Karpas-422 (cell line): ENCODE results near the gene SMYD3. TPM values are rescaled to one million over a fixed set of nuclear protein-coding genes. Genes with fewer than 3 reads are reported as not detected.
A peak's percentile ranks its signal among the peaks of the same experiment; 100 is the strongest.

ENCODE experiments used
- DNase-seq: peaks from one replicate; pipeline ENCODE4 v3.0.0-alpha.2; 2015
- H2AFZ ChIP-seq: fragments of 200-600 bp; sonication (generic); 2 replicates; pipeline ENCODE4 v1.6.1; 2014; ENCODE audit warnings: antibody characterized with exemption, low read length, mixed read lengths
- H3K27ac ChIP-seq: fragments of 200-600 bp; sonication (generic); 2 replicates; pipeline ENCODE4 v1.5.1; 2014; ENCODE audit warnings: mild to moderate bottlenecking, low read length, moderate library complexity
- H3K27me3 ChIP-seq: fragments of 200-600 bp; sonication (generic); 2 replicates; pipeline ENCODE4 v1.6.1; 2014; ENCODE audit warnings: low read length, mixed read lengths
- H3K36me3 ChIP-seq: fragments of 200-600 bp; sonication (generic); 2 replicates; pipeline ENCODE4 v1.6.1; 2014; ENCODE audit warnings: low read length, mixed read lengths; ENCODE audit not compliant: insufficient read depth
- H3K4me1 ChIP-seq: fragments of 200-600 bp; sonication (generic); 2 replicates; pipeline ENCODE4 v1.6.1; 2014; ENCODE audit warnings: mild to moderate bottlenecking, low read length, mixed read lengths
- H3K4me2 ChIP-seq: fragments of 200-600 bp; sonication (generic); 2 replicates; pipeline ENCODE4 v1.6.1; 2014; ENCODE audit warnings: low read length, low read depth, mild to moderate bottlenecking; ENCODE audit not compliant: poor library complexity, severe bottlenecking
- H3K4me3 ChIP-seq: fragments of 200-600 bp; sonication (generic); 2 replicates; pipeline ENCODE4 v1.5.1; 2014; ENCODE audit warnings: mild to moderate bottlenecking, antibody characterized with exemption, low read length, mixed read lengths
- H3K79me2 ChIP-seq: fragments of 200-600 bp; sonication (generic); 2 replicates; pipeline ENCODE4 v1.6.1; 2014; ENCODE audit warnings: mild to moderate bottlenecking, low read length, mixed read lengths
- H3K9ac ChIP-seq: fragments of 200-600 bp; sonication (generic); 2 replicates; pipeline ENCODE4 v1.6.0; 2014; ENCODE audit warnings: low read length
- H3K9me2 ChIP-seq: fragments of 200-600 bp; sonication (generic), shearing (Covaris generic); replicated peaks from 2 replicates; pipeline ENCODE4 v1.6.0; 2014; ENCODE audit warnings: mild to moderate bottlenecking, low read length, moderate library complexity; ENCODE audit not compliant: insufficient read depth
- H3K9me3 ChIP-seq: fragments of 300-700, 200-600 bp; sonication (generic); 2 replicates; pipeline ENCODE4 v1.6.1; 2014; ENCODE audit warnings: low read length, mixed read lengths
- H4K20me1 ChIP-seq: fragments of 200-600 bp; sonication (generic); 2 replicates; pipeline ENCODE4 v1.6.1; 2014; ENCODE audit warnings: mild to moderate bottlenecking, antibody characterized with exemption, low read length, low read depth; ENCODE audit not compliant: insufficient read depth
- total RNA-seq: library from RNA; depleted of rRNA; stranded (reverse); fragments of >200 nt; shearing (Covaris generic); gene quantifications from 2 replicates; pipeline ENCODE4 v1.2.3, GENCODE V29; 2014; ENCODE audit warnings: low replicate concordance

Gene SMYD3
- total RNA-seq, 1 experiment from 2014 or later: 67.1 TPM

DNA sequence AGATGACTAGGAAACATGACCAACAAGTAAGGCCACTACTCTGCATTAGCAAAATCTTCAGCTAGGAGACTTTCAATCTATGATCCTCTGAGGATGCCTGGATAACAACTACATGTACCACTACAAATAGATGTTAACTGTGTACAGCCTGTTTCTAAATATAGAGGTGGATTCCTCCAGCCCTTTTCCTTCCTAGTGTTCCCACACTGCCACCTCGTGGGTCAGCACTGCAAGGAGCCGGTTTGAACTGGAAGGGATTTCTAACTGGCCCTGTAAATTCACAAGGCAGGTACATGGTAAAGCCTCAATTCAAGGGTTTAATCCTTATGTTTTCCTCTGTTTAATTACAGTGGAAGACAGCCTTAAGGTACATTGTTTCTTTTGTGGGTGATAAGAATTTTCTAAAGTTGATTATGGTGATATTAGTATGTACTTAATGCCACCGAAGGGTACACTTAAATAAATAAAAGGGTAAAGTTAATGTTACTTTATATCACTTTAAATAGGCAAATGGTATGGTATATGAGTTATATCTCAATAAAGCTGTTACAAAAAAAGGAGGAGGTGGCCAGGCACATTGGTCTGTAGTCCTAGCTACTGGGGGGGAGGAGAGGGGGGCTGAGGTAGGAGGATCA lies 14.4 kb downstream of the SMYD3 start:
- DNase-seq: peak; percentile 60

DNA sequence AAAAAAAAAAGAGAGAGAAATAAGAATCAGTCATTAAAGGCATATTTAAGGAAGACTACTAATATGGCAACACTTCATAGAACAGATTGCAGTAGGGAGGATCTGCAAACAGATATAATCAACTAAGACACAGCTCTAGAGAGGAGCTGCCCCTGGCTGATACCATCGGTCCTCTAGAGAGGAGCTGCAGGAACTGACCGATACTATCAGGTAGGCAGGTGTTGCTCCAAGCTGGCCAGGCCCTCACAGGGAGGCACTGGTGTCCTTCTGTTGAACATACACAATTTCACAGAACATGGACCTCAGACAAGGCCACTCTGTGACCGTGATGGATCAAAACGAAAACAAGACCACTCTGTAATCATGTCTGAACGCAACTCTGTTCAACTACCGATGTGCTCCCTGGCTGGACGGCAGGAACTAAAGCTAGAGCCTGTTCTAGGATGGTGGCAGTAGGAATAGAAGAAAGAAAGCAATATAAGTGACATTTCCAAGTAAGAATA lies 15.5 kb downstream of the SMYD3 start:
- peaks cover 81% of the 10 kb centered on the region for H3K79me2 ChIP-seq
- no peak overlapping the region for H3K9ac ChIP-seq
- H2AFZ ChIP-seq: no peak overlapping the region
- no peaks in the 10 kb centered on the region for H3K9me3 ChIP-seq
- no peaks in the 10 kb centered on the region for H3K36me3 ChIP-seq
- no peak for DNase-seq
- no peak overlapping the region for H3K27ac ChIP-seq
- H3K4me2 ChIP-seq: no peak overlapping the region
- H4K20me1 ChIP-seq: peaks cover 16% of the 10 kb centered on the region
- no peaks in the 10 kb centered on the region for H3K4me1 ChIP-seq
- no peaks in the 10 kb centered on the region for H3K9me2 ChIP-seq
- no peak overlapping the region for H3K4me3 ChIP-seq
- no peaks in the 10 kb centered on the region for H3K27me3 ChIP-seq

More for the DNA sequence above, 14.4 kb downstream of the SMYD3 start:
- no peaks in the 10 kb centered on the region for H3K36me3 ChIP-seq
- H4K20me1 ChIP-seq: peaks cover 11% of the 10 kb centered on the region; the same call in 1 of the 2 replicates
- H3K4me1 ChIP-seq: peaks cover 8% of the 10 kb centered on the region
- H3K9ac ChIP-seq: no peak overlapping the region
- no peaks in the 10 kb centered on the region for H3K9me2 ChIP-seq
- no peaks in the 10 kb centered on the region for H3K9me3 ChIP-seq
- H3K4me2 ChIP-seq: no peak overlapping the region
- no peak overlapping the region for H2AFZ ChIP-seq
- H3K4me3 ChIP-seq: no peak overlapping the region
- H3K79me2 ChIP-seq: peaks cover 84% of the 10 kb centered on the region
- H3K27me3 ChIP-seq: no peaks in the 10 kb centered on the region
- H3K27ac ChIP-seq: no peak overlapping the region

DNA sequence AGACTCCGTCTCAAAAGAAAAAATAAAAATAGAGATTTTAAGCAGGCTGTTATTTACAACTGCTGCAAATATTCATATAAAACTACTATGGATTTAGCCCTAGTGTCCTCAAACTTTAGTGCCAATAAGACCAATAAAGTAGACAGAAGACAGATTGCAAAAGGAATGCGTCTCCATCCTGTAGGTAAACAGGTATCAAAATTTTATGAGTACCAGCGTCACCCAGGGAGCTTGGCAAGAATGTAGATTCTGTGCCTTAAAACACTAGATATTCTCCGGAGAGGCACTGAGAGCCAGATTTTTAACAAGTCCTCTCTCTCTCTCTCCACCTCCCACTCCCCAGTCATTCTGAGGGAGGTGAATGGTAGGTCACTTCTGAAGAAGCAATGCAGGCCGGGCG lies 18.4 kb downstream of the SMYD3 start:
- no peak for DNase-seq
- H3K9me3 ChIP-seq: no peaks in the 10 kb centered on the region
- no peak overlapping the region for H3K27ac ChIP-seq
- peaks cover 25% of the 10 kb centered on the region for H4K20me1 ChIP-seq
- no peaks in the 10 kb centered on the region for H3K36me3 ChIP-seq
- no peaks in the 10 kb centered on the region for H3K27me3 ChIP-seq
- H2AFZ ChIP-seq: no peak overlapping the region
- H3K79me2 ChIP-seq: peaks cover 69% of the 10 kb centered on the region
- no peaks in the 10 kb centered on the region for H3K9me2 ChIP-seq
- H3K4me3 ChIP-seq: no peak overlapping the region
- H3K4me1 ChIP-seq: peaks cover 2% of the 10 kb centered on the region
- no peak overlapping the region for H3K9ac ChIP-seq
- H3K4me2 ChIP-seq: no peak overlapping the region

GRCh38 chr1:246483569-246483933 lies 23.5 kb downstream of the SMYD3 start:
- no peak overlapping the region for H2AFZ ChIP-seq
- peak overlapping the region; percentile 45 for H3K4me2 ChIP-seq

GRCh38 chr1:246482805-246483568 lies 24.1 kb downstream of the SMYD3 start:
- H3K4me3 ChIP-seq: no peak overlapping the region; the same call in 1 of the 2 replicates
- peaks cover 3% of the 10 kb centered on the region; the same call in 1 of the 2 replicates for H3K36me3 ChIP-seq
- H3K9me3 ChIP-seq: no peaks in the 10 kb centered on the region
- H2AFZ ChIP-seq: no peak overlapping the region
- peaks cover 28% of the 10 kb centered on the region for H3K4me1 ChIP-seq
- H4K20me1 ChIP-seq: peaks cover 48% of the 10 kb centered on the region
- no peaks in the 10 kb centered on the region for H3K27me3 ChIP-seq
- H3K27ac ChIP-seq: no peak overlapping the region
- no peak overlapping the region for H3K9ac ChIP-seq
- DNase-seq: peak; percentile 44
- peak overlapping the region; percentile 45 for H3K4me2 ChIP-seq
- peaks cover 54% of the 10 kb centered on the region for H3K79me2 ChIP-seq
- no peaks in the 10 kb centered on the region for H3K9me2 ChIP-seq

More at GRCh38 chr1:246483569-246483933, 23.5 kb downstream of the SMYD3 start:
- Histone ChIP-seq H3K27me3 (no peaks in the 10 kb centered on the region), H3K79me2 (peaks cover 58% of the 10 kb centered on the region), H3K4me1 (peaks cover 28% of the 10 kb centered on the region), H4K20me1 (peaks cover 47% of the 10 kb centered on the region), H3K9me3 (no peaks in the 10 kb centered on the region), H3K36me3 (peaks cover 3% of the 10 kb centered on the region; the same call in 1 of the 2 replicates), H3K9ac (no peak overlapping the region), H3K4me3 (no peak overlapping the region), H3K9me2 (no peaks in the 10 kb centered on the region), H3K27ac (no peak overlapping the region)
- no peak for DNase-seq

GRCh38 chr1:246479061-246479460 lies 28.0 kb downstream of the SMYD3 start:
- Histone ChIP-seq H3K4me1 (peaks cover 35% of the 10 kb centered on the region), H2AFZ (no peak overlapping the region), H3K36me3 (peaks cover 3% of the 10 kb centered on the region; the same call in 1 of the 2 replicates), H3K9ac (no peak overlapping the region), H3K27me3 (no peaks in the 10 kb centered on the region), H3K4me3 (no peak overlapping the region), H3K79me2 (peaks cover 50% of the 10 kb centered on the region), H3K27ac (no peak overlapping the region), H3K4me2 (no peak overlapping the region), H4K20me1 (peaks cover 61% of the 10 kb centered on the region), H3K9me3 (no peaks in the 10 kb centered on the region), H3K9me2 (no peaks in the 10 kb centered on the region)
- DNase-seq: peak; percentile 44

- no peak overlapping the region for H3K9ac ChIP-seq
- H3K9me2 ChIP-seq: no peaks in the 10 kb centered on the region
- no peak overlapping the region for H2AFZ ChIP-seq
- peaks cover 37% of the 10 kb centered on the region for H3K4me1 ChIP-seq
- H3K9me3 ChIP-seq: no peaks in the 10 kb centered on the region
- H4K20me1 ChIP-seq: peaks cover 60% of the 10 kb centered on the region
- H3K4me3 ChIP-seq: no peak overlapping the region
- H3K79me2 ChIP-seq: peaks cover 46% of the 10 kb centered on the region
- no peak for DNase-seq
- H3K27me3 ChIP-seq: no peaks in the 10 kb centered on the region
- H3K27ac ChIP-seq: no peak overlapping the region
- H3K36me3 ChIP-seq: peaks cover 3% of the 10 kb centered on the region; the same call in 1 of the 2 replicates
- no peak overlapping the region for H3K4me2 ChIP-seq
Observed at GRCh38 chr1:246477634-246478033, 29.4 kb downstream of the SMYD3 start.

DNA sequence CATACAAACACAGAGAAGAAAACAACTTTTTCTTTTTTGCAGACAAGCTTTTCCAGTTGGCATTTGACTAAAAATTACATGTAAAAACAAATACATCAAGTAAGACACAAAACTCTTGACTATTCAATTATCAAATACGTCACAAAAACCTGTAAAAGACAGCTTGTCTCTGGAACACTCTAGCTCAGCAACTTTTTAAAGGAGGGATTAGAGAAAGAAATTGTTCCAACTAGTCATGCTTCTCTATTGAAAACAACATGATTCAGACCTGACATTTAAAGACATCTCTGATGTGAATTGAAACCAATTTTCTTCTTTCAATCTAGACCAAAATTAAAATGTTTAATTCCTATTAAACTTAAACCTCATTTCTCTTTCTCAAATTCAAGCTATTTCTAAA lies 30.3 kb downstream of the SMYD3 start:
- no peak for DNase-seq
- Histone ChIP-seq H3K4me1 (peaks cover 41% of the 10 kb centered on the region), H3K36me3 (peaks cover under 1% of the 10 kb centered on the region; the same call in 1 of the 2 replicates), H3K27me3 (no peaks in the 10 kb centered on the region), H3K9me3 (no peaks in the 10 kb centered on the region), H3K9ac (no peak overlapping the region), H3K27ac (no peak overlapping the region), H3K9me2 (no peaks in the 10 kb centered on the region), H4K20me1 (peaks cover 59% of the 10 kb centered on the region), H3K4me3 (no peak overlapping the region), H3K4me2 (no peak overlapping the region), H2AFZ (no peak overlapping the region), H3K79me2 (peaks cover 40% of the 10 kb centered on the region)
